HepG2 (cell line): ENCODE data around the gene PRRT2. TPM values are rescaled to one million over a fixed set of nuclear protein-coding genes. Genes with fewer than 3 reads are reported as not detected.

ENCODE experiments used
- CENPT ChIP-seq: sonication (generic); formaldehyde crosslinking; IDR thresholded peaks from 2 replicates; pipeline ENCODE4 v1.8.0; 2022; ENCODE audit warnings: low read depth, mild to moderate bottlenecking, moderate library complexity, missing genetic modification reagents
- CREB1 ChIP-seq, 2 experiments: fragments of 450-650 bp in 1 of 2; IDR thresholded peaks; 2 replicates each; pipeline ENCODE4 v1.6.1; 2016 to 2017; ENCODE audit warnings: control low read depth in 1 of 2, mild to moderate bottlenecking in 1 of 2, missing compliant biosample characterization in 1 of 2, missing genetic modification characterization in 1 of 2
- DRAP1 ChIP-seq: IDR thresholded peaks from 2 replicates; pipeline ENCODE4 v1.6.1; 2016; ENCODE audit warnings: missing genetic modification reagents, missing compliant biosample characterization
- HOXA3 ChIP-seq: sonication (generic); formaldehyde crosslinking; IDR thresholded peaks from 2 replicates; pipeline ENCODE4 v1.5.0; 2020; ENCODE audit warnings: missing genetic modification reagents
- KDM4B ChIP-seq: sonication (generic); formaldehyde crosslinking; IDR thresholded peaks from 2 replicates; pipeline ENCODE4 v1.4.0; 2020; ENCODE audit warnings: missing genetic modification reagents
- MAF1 ChIP-seq: sonication (generic); formaldehyde crosslinking; IDR thresholded peaks from 2 replicates; pipeline ENCODE4 v1.5.0; 2020; ENCODE audit warnings: missing genetic modification reagents, borderline replicate concordance
- MEF2D ChIP-seq: sonication (generic); formaldehyde crosslinking; IDR thresholded peaks from 2 replicates; pipeline ENCODE4 v1.5.1; 2020; ENCODE audit warnings: mild to moderate bottlenecking, missing genetic modification reagents
- MLLT10 ChIP-seq: sonication (generic); formaldehyde crosslinking; IDR thresholded peaks from 2 replicates; pipeline ENCODE4 v1.4.0; 2020; ENCODE audit warnings: missing genetic modification reagents
- NFATC3 ChIP-seq: sonication (generic); formaldehyde crosslinking; IDR thresholded peaks from 2 replicates; pipeline ENCODE4 v1.5.1; 2020; ENCODE audit warnings: mild to moderate bottlenecking, missing genetic modification reagents
- NFE2L1 ChIP-seq: sonication (generic); formaldehyde crosslinking; IDR thresholded peaks from 2 replicates; pipeline ENCODE4 v1.4.0; 2020; ENCODE audit warnings: missing genetic modification reagents, mild to moderate bottlenecking, borderline replicate concordance
- NONO ChIP-seq, 2 experiments: fragments of 450-650 bp in 1 of 2; sonication (generic) in 1 of 2; formaldehyde crosslinking in 1 of 2; IDR thresholded peaks in 1 of 2; conservative IDR thresholded peaks in 1 of 2; 2 replicates each; pipeline versions ENCODE4 v1.6.1 to v1.8.0; 2017 to 2022; ENCODE audit warnings: mild to moderate bottlenecking in 1 of 2, missing genetic modification reagents in 1 of 2, moderate library complexity in 1 of 2
- TBX3 ChIP-seq: fragments of 450-650 bp; IDR thresholded peaks from 2 replicates; pipeline ENCODE4 v1.6.1; 2017; ENCODE audit warnings: antibody characterized with exemption, mild to moderate bottlenecking, inconsistent platforms, borderline replicate concordance
- ZBTB21 ChIP-seq: sonication (generic); formaldehyde crosslinking; IDR thresholded peaks from 2 replicates; pipeline ENCODE4 v1.4.0; 2020; ENCODE audit warnings: missing genetic modification reagents
- ZC3H13 ChIP-seq: sonication (generic); formaldehyde crosslinking; IDR thresholded peaks from 2 replicates; pipeline ENCODE4 v1.8.1; 2023; ENCODE audit warnings: mild to moderate bottlenecking, missing genetic modification reagents, moderate library complexity
- ZNF121 ChIP-seq: sonication (generic); formaldehyde crosslinking; IDR thresholded peaks from 2 replicates; pipeline ENCODE4 v1.5.0; 2020; ENCODE audit warnings: mild to moderate bottlenecking, missing genetic modification reagents
- ZNF207 ChIP-seq: fragments of 450-650 bp; IDR thresholded peaks from 2 replicates; pipeline ENCODE4 v1.6.1; 2016; ENCODE audit warnings: antibody characterized with exemption, borderline replicate concordance
- ZNF446 ChIP-seq: sonication (generic); formaldehyde crosslinking; IDR thresholded peaks from 2 replicates; pipeline ENCODE4 v1.5.0; 2020; ENCODE audit warnings: mild to moderate bottlenecking, missing genetic modification reagents
- ZNF451 ChIP-seq: sonication (generic); formaldehyde crosslinking; IDR thresholded peaks from 2 replicates; pipeline ENCODE4 v1.5.0; 2020; ENCODE audit warnings: mild to moderate bottlenecking, missing genetic modification reagents
- ZNF564 ChIP-seq: sonication (generic); formaldehyde crosslinking; IDR thresholded peaks from 2 replicates; pipeline ENCODE4 v1.8.1; 2023; ENCODE audit warnings: mild to moderate bottlenecking, missing genetic modification reagents
- ZNF710 ChIP-seq: sonication (generic); formaldehyde crosslinking; IDR thresholded peaks from 2 replicates; pipeline ENCODE4 v1.5.0; 2020; ENCODE audit warnings: mild to moderate bottlenecking, missing genetic modification reagents, borderline replicate concordance
- ZNF766 ChIP-seq: sonication (generic); formaldehyde crosslinking; IDR thresholded peaks from 2 replicates; pipeline ENCODE4 v1.5.0; 2020; ENCODE audit warnings: missing genetic modification reagents, borderline replicate concordance
- polyA plus RNA-seq, 8 experiments: library from polyadenylated mRNA; depleted of rRNA in 3 of 8; stranded (reverse) in 7 of 8; unstranded in 1 of 8; fragments of >200 nt; fragmentation: Illumina TruSeq in 4 of 8; extraction: Trizol in 4 of 8; gene quantifications; 2 replicates each; pipeline versions ENCODE4 v1.2.1 to v1.2.3, GENCODE V29; 2011 to 2016; ENCODE audit warnings: low read depth in 4 of 8, missing spikeins in 1 of 8, mixed read lengths in 1 of 8; ENCODE audit not compliant: insufficient read depth in 1 of 8
- total RNA-seq, 5 experiments: library from RNA; depleted of rRNA; stranded (reverse); fragments of >200 nt; fragmentation: Illumina TruSeq; extraction: Trizol; gene quantifications; 2 replicates each; pipeline ENCODE4 v1.2.3, GENCODE V29; 2016; ENCODE audit warnings: low read depth in 1 of 5
- TF ChIP-seq, protein P1 (sequence below): sonication (generic); formaldehyde crosslinking; IDR thresholded peaks from 2 replicates; pipeline ENCODE4 v1.4.0; 2020; ENCODE audit warnings: mild to moderate bottlenecking, missing genetic modification reagents

The PRRT2 gene
- total and polyA plus RNA-seq, 2 of the 13 experiments (the other 11 are each of a cell fraction or from before 2014, with no cell fraction given) = 0.51 to 1.1 TPM

DNA sequence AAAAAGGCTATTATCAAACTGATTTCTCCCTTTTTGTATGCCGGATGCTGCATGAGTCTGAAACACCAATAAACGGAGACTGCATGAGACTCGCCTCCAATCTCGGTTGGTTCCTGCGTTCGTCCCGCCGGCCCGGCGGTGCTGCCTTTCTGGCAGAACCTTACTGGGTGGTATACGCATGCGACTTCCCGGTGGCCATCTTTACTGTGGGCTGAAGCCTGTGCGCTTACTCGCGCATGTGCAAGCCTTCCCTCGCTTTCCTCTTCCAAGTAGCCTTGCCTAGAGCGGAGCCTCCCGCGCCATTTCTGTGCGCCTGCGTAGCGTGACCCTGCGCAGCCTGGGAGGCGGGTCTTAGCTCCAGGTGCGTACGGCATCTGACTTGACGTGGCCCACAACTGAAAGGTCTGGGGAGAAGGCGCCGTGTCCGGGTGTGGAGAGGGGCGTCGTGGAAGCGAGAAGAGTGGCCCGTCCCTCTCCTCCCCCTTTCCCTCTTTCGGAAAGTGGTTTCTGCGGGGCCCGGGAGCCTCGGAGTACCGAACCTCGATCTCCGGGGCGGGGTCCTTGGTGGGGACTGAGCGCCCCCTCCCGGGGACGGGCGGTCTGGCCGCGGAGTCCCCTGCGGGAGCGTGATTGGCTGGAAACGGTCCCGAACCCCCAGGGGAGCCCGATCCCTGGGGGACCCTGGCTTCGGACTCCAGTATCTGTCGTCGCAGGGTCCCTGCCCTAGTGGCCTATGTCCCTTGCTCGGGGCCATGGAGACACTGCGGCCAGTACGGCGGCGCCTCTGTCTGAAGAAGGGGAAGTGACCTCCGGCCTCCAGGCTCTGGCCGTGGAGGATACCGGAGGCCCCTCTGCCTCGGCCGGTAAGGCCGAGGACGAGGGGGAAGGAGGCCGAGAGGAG is 4.0 kb downstream of the PRRT2 start, which contains the start of gene PAGR1 (continued):
- TF ChIP-seq, protein P1, sequence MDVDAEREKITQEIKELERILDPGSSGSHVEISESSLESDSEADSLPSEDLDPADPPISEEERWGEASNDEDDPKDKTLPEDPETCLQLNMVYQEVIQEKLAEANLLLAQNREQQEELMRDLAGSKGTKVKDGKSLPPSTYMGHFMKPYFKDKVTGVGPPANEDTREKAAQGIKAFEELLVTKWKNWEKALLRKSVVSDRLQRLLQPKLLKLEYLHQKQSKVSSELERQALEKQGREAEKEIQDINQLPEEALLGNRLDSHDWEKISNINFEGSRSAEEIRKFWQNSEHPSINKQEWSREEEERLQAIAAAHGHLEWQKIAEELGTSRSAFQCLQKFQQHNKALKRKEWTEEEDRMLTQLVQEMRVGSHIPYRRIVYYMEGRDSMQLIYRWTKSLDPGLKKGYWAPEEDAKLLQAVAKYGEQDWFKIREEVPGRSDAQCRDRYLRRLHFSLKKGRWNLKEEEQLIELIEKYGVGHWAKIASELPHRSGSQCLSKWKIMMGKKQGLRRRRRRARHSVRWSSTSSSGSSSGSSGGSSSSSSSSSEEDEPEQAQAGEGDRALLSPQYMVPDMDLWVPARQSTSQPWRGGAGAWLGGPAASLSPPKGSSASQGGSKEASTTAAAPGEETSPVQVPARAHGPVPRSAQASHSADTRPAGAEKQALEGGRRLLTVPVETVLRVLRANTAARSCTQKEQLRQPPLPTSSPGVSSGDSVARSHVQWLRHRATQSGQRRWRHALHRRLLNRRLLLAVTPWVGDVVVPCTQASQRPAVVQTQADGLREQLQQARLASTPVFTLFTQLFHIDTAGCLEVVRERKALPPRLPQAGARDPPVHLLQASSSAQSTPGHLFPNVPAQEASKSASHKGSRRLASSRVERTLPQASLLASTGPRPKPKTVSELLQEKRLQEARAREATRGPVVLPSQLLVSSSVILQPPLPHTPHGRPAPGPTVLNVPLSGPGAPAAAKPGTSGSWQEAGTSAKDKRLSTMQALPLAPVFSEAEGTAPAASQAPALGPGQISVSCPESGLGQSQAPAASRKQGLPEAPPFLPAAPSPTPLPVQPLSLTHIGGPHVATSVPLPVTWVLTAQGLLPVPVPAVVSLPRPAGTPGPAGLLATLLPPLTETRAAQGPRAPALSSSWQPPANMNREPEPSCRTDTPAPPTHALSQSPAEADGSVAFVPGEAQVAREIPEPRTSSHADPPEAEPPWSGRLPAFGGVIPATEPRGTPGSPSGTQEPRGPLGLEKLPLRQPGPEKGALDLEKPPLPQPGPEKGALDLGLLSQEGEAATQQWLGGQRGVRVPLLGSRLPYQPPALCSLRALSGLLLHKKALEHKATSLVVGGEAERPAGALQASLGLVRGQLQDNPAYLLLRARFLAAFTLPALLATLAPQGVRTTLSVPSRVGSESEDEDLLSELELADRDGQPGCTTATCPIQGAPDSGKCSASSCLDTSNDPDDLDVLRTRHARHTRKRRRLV = peak; percentile 90; the same call in 1 of the 2 replicates
- TF ChIP-seq CENPT (CRISPR knock-in tag) (no peak), ZNF564 (CRISPR knock-in tag) (no peak), MLLT10 (CRISPR knock-in tag) (no peak), NFATC3 (CRISPR knock-in tag) (peak; percentile 87; the same call in 1 of the 2 replicates), ZBTB21 (CRISPR knock-in tag) (peak; percentile 66; the same call in 1 of the 2 replicates), KDM4B (CRISPR knock-in tag) (peak; percentile 81; the same call in 1 of the 2 replicates), ZNF446 (peak; percentile 22; the same call in 1 of the 2 replicates), ZNF121 (CRISPR knock-in tag) (peak; percentile 35; the same call in 1 of the 2 replicates), ZNF207 (no peak), DRAP1 (CRISPR knock-in tag) (peak; percentile 85; the same call in 1 of the 2 replicates), ZNF451 (CRISPR knock-in tag) (peak; percentile 17; the same call in 1 of the 2 replicates), ZNF710 (peak; percentile 95), NFE2L1 (CRISPR knock-in tag) (no peak), ZC3H13 (CRISPR knock-in tag) (peak; percentile 89), HOXA3 (peak; percentile 99), ZNF766 (CRISPR knock-in tag) (peak; percentile 43; the same call in 1 of the 2 replicates), MAF1 (CRISPR knock-in tag) (no peak), NONO (IDR thresholded peaks at IDR 0.05) (no peak), NONO (CRISPR knock-in tag; conservative IDR thresholded peaks at IDR 0.05) (peak; percentile 97), MEF2D (CRISPR knock-in tag) (peak; percentile 90; the same call in 1 of the 2 replicates), CREB1 (IDR thresholded peaks at IDR 0.05) (peak; percentile 85), CREB1 (CRISPR knock-in tag; IDR thresholded peaks at IDR 0.05) (no peak; the same call in none of the 2 replicates), TBX3 (no peak)
